Suprapubic skin (tissue), 4 donors: Measurements from ENCODE around the gene SPDYC. TPM values are rescaled to one million over a fixed set of nuclear protein-coding genes. Genes with fewer than 3 reads are reported as not detected.

Experiments
- DNase-seq, 2 donors: peaks; one replicate each; pipeline ENCODE4 v3.0.0-alpha.2; 2019; ENCODE audit warnings: low spot score in 2 of 2
- H3K27ac ChIP-seq: fragments of 200-600 bp; sonication (generic); one replicate; pipeline ENCODE4 v1.5.1; 2019
- H3K27me3 ChIP-seq: fragments of 200-600 bp; sonication (generic); one replicate; pipeline ENCODE4 v1.5.1; 2019
- H3K36me3 ChIP-seq: fragments of 200-600 bp; sonication (generic); one replicate; pipeline ENCODE4 v1.5.1; 2019
- H3K4me1 ChIP-seq: fragments of 200-600 bp; sonication (generic); one replicate; pipeline ENCODE4 v1.5.1; 2019
- H3K4me3 ChIP-seq: fragments of 200-600 bp; sonication (generic); one replicate; pipeline ENCODE4 v1.5.1; 2019; ENCODE audit warnings: mild to moderate bottlenecking
- H3K9me3 ChIP-seq: fragments of 200-600 bp; sonication (generic); one replicate; pipeline ENCODE4 v1.5.1; 2019
- EP300 ChIP-seq: sonication (generic); formaldehyde crosslinking; IDR thresholded peaks from one replicate; pipeline ENCODE4 v1.6.1; 2017; ENCODE audit warnings: antibody characterized with exemption
- POLR2A ChIP-seq, 2 donors: fragments of 450-650 bp; IDR thresholded peaks; one replicate each; pipeline ENCODE4 v1.6.1; 2017; ENCODE audit warnings: antibody characterized with exemption in 2 of 2, mild to moderate bottlenecking in 2 of 2, moderate library complexity in 2 of 2
- POLR2AphosphoS5 ChIP-seq, 3 donors: sonication (generic); formaldehyde crosslinking; IDR thresholded peaks; one replicate each; pipeline ENCODE4 v1.6.1; 2017; ENCODE audit warnings: antibody characterized with exemption in 3 of 3
- WGBS: methylation state at CpG from one replicate; pipeline ENCODE4 v1.1.5; 2018; 5-methylcytosine and 5-hydroxymethylcytosine counted together
- total RNA-seq, 4 donors: library from RNA; depleted of rRNA; stranded (reverse); fragments of >200 nt; gene quantifications; one replicate each; pipeline ENCODE4 v1.1.0, GENCODE V29; 2016
- TF ChIP-seq, protein P1 (sequence below), 2 donors: fragments of 200-600 bp in 1 of 2; fragments of 450-650 bp in 1 of 2; sonication (generic) in 1 of 2; IDR thresholded peaks; one replicate each; pipeline ENCODE4 v1.5.1; 2016 to 2019; ENCODE audit warnings: antibody characterized with exemption in 2 of 2, mild to moderate bottlenecking in 1 of 2, moderate library complexity in 1 of 2

SPDYC gene
- total RNA-seq, 4 donors from 2014 or later, result not detected

DNA sequence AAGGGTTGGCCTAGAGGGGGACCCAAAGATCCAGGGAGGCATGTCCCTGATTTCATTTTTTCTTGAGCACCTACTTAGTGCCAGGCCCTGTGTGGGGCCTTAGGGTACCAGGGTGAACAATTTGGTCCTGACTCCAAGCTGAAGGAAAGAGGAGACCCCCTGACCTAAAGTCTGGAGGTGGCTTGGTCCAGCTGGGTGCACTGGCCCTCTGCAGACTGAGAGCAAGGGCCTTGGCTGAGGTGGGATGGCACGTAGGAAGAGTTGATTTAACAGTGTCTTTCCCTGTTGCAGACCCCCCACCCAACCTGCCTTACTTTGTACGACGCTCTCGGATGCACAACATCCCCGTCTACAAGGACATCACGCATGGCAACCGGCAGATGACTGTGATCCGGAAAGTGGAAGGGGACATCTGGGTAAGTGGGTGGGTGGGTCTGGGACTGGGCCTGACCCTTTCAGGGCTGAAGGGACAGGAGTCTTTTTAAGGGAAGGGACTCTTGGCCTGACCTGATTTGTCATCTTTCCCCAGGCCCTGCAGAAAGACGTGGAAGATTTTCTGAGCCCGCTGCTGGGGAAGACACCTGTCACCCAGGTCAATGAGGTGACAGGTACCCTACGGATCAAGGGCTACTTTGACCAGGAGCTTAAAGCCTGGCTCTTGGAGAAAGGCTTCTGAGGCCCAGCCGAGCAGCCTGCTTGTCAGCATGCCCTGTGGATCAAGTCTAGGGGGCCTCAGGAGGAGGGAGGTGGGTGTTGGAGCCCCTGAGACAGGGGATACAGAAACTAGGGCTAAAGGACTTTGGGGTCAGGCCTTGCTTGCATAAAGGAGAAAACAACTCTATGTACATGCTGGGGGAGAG is 44.6 kb upstream of the SPDYC start:
- Histone ChIP-seq H3K36me3 (peaks cover 62% of the 10 kb centered on the region), H3K4me1 (peaks cover 33% of the 10 kb centered on the region), H3K27me3 (no peaks in the 10 kb centered on the region), H3K4me3 (no peak overlapping the region), H3K9me3 (no peaks in the 10 kb centered on the region), H3K27ac (no peak overlapping the region)
- DNase-seq, result peak in 1 of 2 donors; percentile 49
- TF ChIP-seq, protein P1, sequence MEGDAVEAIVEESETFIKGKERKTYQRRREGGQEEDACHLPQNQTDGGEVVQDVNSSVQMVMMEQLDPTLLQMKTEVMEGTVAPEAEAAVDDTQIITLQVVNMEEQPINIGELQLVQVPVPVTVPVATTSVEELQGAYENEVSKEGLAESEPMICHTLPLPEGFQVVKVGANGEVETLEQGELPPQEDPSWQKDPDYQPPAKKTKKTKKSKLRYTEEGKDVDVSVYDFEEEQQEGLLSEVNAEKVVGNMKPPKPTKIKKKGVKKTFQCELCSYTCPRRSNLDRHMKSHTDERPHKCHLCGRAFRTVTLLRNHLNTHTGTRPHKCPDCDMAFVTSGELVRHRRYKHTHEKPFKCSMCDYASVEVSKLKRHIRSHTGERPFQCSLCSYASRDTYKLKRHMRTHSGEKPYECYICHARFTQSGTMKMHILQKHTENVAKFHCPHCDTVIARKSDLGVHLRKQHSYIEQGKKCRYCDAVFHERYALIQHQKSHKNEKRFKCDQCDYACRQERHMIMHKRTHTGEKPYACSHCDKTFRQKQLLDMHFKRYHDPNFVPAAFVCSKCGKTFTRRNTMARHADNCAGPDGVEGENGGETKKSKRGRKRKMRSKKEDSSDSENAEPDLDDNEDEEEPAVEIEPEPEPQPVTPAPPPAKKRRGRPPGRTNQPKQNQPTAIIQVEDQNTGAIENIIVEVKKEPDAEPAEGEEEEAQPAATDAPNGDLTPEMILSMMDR (IDR thresholded peaks at IDR 0.05), result no peak
- TF ChIP-seq POLR2AphosphoS5 (IDR thresholded peaks at IDR 0.05), result no peak
- no peak for TF ChIP-seq EP300
- no peak for TF ChIP-seq POLR2A (IDR thresholded peaks at IDR 0.05)
- WGBS, result 91% methylated on average over 12 of the region's 12 CpGs

DNA sequence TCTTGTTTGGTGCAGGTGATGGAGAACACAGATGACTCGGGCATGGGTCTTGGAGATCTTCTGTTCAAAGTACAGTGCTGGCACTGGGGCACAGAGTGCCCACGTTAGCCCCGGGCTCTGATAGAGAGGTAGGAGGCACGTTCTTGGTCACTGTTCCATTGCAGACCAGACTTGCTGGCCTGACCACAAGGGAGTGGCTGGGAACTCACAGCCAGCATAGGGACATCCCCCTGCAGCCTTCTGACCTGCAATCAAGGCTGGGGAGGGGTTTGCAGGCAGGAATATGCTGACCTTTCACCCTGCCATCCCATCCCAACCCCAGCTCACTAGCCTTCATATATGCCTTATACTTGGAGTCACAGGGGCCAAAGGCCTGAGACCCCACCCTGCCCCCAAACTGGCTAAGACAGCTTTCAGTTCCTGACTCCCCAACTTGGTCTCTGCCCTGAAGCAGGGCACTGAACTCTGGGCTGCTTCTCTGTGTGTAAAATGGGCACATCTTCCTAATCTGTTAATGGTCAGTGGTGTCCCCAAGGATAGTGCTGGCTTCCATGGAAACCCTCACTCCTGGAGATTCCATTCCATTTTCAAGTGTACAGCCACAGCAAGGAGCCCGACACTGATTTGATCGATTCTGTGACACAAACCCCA is 43.3 kb upstream of the SPDYC start:
- Histone ChIP-seq H3K4me3 (no peak overlapping the region), H3K27me3 (no peaks in the 10 kb centered on the region), H3K36me3 (peaks cover 73% of the 10 kb centered on the region), H3K4me1 (peaks cover 25% of the 10 kb centered on the region), H3K27ac (no peak overlapping the region), H3K9me3 (no peaks in the 10 kb centered on the region)
- TF ChIP-seq POLR2A (IDR thresholded peaks at IDR 0.05), result no peak
- TF ChIP-seq, protein P1 (IDR thresholded peaks at IDR 0.05), result no peak
- no peak for TF ChIP-seq EP300
- TF ChIP-seq POLR2AphosphoS5 (IDR thresholded peaks at IDR 0.05), result no peak
- WGBS, result 71% methylated on average over 3 of the region's 6 CpGs
- DNase-seq, result peak in 1 of 2 donors; percentile 46

- 76% methylated on average over 9 of the region's 12 CpGs for WGBS
- H3K36me3 ChIP-seq, result peaks cover 80% of the 10 kb centered on the region
- DNase-seq, result peak in 1 of 2 donors; percentile 52
- no peak overlapping the region for H3K4me3 ChIP-seq
- TF ChIP-seq EP300, result no peak
- no peak for TF ChIP-seq POLR2A (IDR thresholded peaks at IDR 0.05)
- TF ChIP-seq POLR2AphosphoS5 (IDR thresholded peaks at IDR 0.05), result no peak
- TF ChIP-seq, protein P1 (IDR thresholded peaks at IDR 0.05), result no peak
- no peaks in the 10 kb centered on the region for H3K9me3 ChIP-seq
- H3K4me1 ChIP-seq, result peaks cover 28% of the 10 kb centered on the region
- H3K27ac ChIP-seq, result no peak overlapping the region
- no peaks in the 10 kb centered on the region for H3K27me3 ChIP-seq
These were observed 42.4 kb upstream of the SPDYC start for GRCh38 chr11:65127473-65128181.

DNA sequence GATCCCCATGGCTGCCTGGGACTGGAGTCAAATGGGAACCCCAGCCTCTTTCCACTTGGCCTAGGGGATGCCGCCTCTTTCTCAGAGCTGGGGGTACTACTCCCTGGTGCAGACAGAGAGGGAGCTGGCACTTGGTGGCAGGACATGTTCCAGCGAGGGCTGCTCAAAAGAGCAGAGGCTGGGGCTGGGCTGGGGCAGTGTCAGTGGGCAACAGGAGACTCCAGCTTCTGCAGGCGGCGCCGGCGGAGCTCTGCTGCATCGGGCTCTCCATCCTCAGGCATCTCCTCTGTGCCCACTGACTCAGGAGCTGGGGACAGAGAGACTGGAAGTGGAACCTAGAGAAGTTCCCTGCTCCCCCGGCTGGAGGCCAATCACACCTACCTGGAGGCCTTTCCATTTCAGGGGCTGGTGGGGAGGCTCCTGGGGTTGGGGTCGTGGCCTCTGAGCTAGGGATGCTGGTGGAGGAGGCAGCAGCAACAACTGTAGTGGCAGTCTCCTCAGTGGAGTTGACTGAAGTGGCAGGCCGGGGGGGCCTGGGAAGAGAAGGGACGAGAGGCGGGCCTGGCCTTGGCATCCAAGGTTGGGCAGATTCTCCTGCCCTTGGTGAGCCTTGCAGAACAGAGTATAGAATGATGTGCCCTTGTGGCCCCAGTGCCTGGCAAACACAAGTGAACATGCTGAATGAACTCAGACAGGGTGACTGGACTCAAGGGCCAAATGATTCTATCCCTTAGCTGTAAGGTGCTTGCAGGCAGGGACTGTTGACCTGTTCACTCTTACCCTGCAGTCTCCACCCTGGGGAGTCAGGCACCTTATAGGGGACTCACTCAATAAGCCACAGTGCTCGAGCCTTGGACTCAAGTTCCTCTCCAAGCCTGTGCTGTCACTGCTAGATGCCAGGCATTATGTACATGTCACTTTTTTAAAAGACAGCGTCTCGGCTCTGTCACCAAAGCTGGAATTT is 41.6 kb upstream of the SPDYC start:
- Histone ChIP-seq H3K4me1 (peaks cover 28% of the 10 kb centered on the region), H3K4me3 (no peak overlapping the region), H3K9me3 (no peaks in the 10 kb centered on the region), H3K36me3 (peaks cover 80% of the 10 kb centered on the region), H3K27me3 (no peaks in the 10 kb centered on the region), H3K27ac (no peak overlapping the region)
- DNase-seq, result peak; percentile 55 to 77
- 76% methylated on average over 6 of the region's 15 CpGs for WGBS
- no peak for TF ChIP-seq EP300
- TF ChIP-seq, protein P1 (IDR thresholded peaks at IDR 0.05), result no peak
- no peak for TF ChIP-seq POLR2A (IDR thresholded peaks at IDR 0.05)
- TF ChIP-seq POLR2AphosphoS5 (IDR thresholded peaks at IDR 0.05), result no peak
